Left cardiac atrium (tissue), 4 donors: ENCODE measurements around the gene HRH3. TPM values are rescaled to one million over a fixed set of nuclear protein-coding genes. Genes with fewer than 3 reads are reported as not detected.
A peak's percentile ranks its signal among the peaks of the same experiment; 100 is the strongest.

Source experiments
- ATAC-seq, 2 donors: fragments of 200-7000 bp; cut with Tn5 transposase; one replicate each; pipeline ENCODE4 v1.9.1; 2020; ENCODE audit warnings: mild to moderate bottlenecking in 2 of 2, moderate library complexity in 2 of 2
- DNase-seq: peaks from one replicate; pipeline ENCODE4 v3.0.0-alpha.2; 2020
- intact Hi-C, 2 donors: fragments of 100-400 bp; cut with DNase I; formaldehyde crosslinking; loops; one replicate each; pipeline versions ENCODE4 v1.14.1 to v1.15.1; 2022 to 2023
- total RNA-seq, 2 donors: library from RNA; stranded (reverse); fragmentation: NEBNext Ultra II Directional; extraction: Animal tissue kit (Norgen Biotek cat#: 25700); gene quantifications; one replicate each; pipeline ENCODE4 v1.2.1, GENCODE V29; 2021
- donor health status: DM: no; HTN: yes; CAD: no.
- donor health status: DM: no; HTN: yes; CAD: no; lungs with severe emphysema.
- donor health status: DM: yes; HTN: yes; CAD: no.
- donor health status: Dilated cardiomyopathy.

The HRH3 gene
- total RNA-seq, 2 donors from 2014 or later, result not detected

DNA sequence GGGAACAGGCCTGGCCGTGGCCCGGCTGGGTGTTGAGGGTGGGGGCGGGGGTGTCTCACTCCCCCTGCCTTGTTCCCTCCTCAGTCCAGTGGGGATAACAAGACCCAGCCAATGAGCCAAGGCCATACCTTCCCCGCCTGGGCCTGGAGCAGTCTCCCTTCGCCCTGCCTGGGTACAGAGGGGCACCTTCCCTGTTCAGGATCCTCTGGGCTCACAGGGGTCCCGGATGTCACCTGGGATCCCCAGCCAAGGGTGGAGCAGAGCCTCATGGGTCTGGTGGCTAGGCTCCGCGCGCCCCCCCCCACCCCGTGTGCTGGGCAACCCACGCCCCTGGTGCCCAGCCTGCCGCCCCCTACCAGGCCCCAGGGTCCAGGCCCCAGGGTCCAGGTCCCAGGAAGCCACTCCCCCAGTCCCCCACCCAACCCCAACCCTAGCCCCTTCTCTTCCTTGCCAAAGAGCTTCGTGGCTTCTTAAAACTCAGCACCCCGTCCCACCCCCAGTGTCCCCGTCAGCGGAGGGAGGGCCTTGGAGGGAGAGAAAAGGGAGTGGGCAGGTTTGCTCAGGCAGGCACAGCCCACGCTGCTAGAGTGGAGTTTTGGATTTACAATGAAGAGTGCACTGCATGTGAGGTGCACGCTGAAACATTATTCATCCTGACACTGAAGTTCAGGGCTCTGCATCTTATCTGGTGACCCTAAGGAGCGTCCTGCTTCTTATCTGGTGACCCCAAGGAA, 11.8 kb downstream of the HRH3 start:
- DNase-seq, result no peak
- peak in 1 of 2 donors; percentile 20 for ATAC-seq
- intact Hi-C loops, result no loop called here

- ATAC-seq (no peak), DNase-seq (no peak)
- intact Hi-C loops, result no loop called here
Measured at GRCh38 chr20:62206388-62206775, 13.7 kb downstream of the HRH3 start.

GRCh38 chr20:62205618-62206387, 14.3 kb downstream of the HRH3 start:
- intact Hi-C loops, result no loop called here
- no peak for ATAC-seq
- DNase-seq, result peak; percentile 21

DNA sequence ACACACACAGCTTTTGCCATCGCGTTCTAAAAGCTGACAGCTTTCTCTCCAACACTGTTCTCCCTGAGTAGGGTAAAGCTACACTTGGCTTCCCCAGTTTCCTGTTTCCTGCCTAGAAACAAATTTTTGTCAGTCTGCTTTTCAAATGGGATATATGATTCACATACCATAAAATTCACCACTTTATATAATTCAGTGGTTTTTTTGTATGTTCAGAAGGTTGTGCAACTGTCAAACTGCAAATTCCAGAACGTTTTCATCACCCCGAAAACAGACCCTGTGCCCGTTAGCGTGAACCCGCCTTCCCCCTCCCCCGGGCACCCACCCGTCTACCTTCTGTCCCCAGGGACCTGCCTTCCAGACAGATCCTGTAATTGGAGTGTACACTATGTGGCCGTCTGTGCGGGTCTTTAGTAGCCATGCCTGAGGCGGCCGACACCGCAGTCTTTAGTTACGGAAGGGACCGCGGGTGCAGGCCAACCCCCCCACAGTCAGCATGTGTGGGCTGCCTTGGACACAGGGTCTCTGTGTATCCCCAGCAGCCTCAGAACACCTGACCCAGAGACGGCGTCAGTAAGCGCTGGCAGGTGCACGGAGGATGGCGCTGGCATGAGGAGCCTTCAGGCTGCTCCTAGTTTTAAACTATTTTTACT, 16.6 kb downstream of the HRH3 start:
- intact Hi-C loops, result no loop called here
- DNase-seq, result peak; percentile 12
- ATAC-seq, result no peak

DNA sequence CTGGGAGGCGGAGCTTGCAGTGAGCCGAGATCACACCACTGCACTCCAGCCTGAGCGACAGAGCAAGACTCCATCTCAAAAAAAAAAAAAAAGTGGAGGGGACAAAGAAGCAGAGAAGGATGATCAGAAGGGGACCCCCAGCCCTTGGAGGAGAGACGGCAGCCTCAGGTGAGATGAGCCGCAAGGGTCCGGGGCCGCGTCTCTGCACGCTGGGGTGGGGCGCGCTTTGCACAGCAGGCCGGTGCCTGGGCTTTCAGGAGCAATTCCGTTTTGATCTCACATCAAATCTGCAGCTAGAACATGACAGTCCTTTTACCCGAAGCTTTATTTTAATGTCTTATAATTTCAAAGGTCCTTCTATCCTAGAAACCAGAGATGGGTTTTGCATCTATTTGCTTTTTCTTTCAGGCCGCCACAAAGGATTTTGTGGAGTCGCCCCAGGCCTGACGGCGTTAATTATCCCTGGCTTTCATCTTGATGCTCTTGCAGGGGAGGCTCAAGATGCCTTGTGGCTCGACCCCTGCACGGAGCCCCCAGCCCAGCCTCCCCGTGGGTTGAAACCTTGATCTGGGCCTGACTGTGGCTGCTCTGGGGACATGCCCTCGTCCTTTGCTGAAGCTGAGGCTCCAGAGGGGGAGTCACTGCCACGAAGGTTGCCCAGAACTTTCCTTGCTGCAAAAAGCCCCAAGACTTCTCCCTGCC, 17.3 kb downstream of the HRH3 start:
- no peak for ATAC-seq
- DNase-seq, result peak; percentile 15
- intact Hi-C loops, result no loop called here

GRCh38 chr20:62202083-62202395, 18.0 kb downstream of the HRH3 start:
- ATAC-seq (no peak), DNase-seq (peak; percentile 5)
- intact Hi-C loops, result no loop called here

- DNase-seq, result peak; percentile 8
- intact Hi-C loops, result no loop called here
- no peak for ATAC-seq
Measured at GRCh38 chr20:62201173-62202082, 18.6 kb downstream of the HRH3 start.

DNA sequence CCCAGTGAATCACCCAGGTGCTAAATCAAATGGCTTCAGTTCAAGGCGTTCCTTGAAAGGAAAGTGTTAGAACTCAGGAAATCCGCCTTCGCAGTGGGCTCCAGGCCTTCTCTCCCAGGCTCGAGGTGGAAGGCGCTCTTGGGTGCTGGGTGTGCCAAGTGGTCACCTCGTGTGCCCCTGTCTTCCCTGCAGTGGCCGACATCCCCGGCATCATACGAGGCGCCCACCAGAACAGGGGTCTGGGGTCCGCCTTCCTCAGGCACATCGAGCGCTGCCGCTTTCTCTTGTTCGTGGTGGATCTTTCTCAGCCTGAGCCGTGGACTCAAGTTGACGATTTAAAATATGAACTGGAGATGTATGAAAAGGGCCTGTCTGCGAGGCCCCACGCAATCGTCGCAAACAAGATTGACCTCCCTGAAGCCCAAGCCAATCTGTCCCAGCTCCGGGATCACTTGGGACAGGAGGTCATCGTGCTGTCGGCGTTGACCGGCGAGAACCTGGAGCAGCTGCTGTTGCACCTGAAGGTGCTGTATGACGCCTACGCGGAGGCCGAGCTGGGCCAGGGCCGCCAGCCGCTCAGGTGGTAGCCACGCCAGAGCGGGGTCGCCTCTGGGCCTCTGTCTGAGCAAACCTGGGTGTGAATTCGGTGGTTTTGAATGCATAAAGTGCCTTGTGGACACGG, 19.4 kb downstream of the HRH3 start:
- intact Hi-C loops, result no loop called here
- peak; percentile 20 for DNase-seq
- no peak for ATAC-seq

DNA sequence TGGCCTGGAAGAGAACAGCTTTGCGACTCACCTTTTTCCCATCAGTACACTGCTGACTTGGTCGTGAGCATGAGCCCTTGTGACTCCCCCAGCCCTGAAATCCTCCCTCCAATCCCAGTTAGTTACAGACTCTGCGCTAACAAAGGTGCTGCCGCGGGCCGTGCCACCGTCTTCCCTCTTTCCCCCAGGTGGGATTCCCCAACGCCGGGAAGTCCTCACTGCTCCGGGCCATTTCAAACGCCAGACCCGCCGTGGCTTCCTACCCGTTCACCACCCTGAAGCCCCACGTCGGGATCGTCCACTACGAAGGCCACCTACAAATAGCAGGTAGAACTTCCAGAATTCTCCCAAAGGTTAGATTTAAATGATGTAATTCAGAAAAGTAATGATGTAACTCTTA, 21.1 kb downstream of the HRH3 start:
- intact Hi-C loops, result no loop called here
- no peak for ATAC-seq
- peak; percentile 18 for DNase-seq

DNA sequence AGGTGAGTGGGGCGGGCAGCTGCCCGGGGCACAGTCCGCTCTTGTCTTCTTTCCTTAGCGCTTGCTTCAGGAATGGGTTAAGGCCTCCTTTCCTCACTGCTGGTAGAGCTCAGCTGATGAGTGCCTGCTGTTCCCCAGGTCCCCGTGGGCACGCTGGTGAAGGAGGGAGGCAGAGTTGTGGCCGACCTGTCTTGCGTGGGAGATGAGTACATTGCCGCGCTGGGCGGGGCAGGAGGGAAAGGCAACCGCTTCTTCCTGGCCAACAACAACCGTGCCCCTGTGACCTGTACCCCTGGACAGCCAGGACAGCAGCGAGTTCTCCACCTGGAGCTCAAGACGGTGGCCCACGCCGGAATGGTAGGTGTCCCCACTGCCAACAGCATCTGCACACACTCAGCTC, 21.6 kb downstream of the HRH3 start:
- intact Hi-C loops, result no loop called here
- no peak for ATAC-seq
- DNase-seq, result peak; percentile 11

DNA sequence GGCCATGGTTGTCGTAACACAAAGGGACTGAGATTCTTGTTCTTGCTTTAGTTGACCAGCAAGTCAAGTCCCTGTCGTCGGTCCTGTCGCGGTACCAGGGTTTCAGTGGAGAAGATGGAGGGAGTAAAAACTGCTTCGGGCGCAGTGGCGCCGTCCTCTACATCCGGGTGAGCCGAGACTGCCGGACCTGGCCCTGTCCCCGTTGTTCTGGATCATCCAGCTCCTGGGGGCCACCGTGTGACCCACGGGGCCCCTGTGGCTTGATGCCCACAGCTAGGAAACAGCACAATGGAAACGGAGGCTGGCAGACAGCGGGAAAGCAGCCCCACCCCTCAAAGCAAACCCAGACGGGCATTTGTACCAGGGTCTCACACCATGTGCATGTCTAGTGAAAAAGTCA, 22.3 kb downstream of the HRH3 start:
- DNase-seq (peak; percentile 8), ATAC-seq (no peak)
- intact Hi-C loops, result no loop called here

- ATAC-seq (no peak), DNase-seq (peak; percentile 4)
- intact Hi-C loops, result no loop called here
Measured at GRCh38 chr20:62197311-62197710, 22.8 kb downstream of the HRH3 start.

GRCh38 chr20:62196286-62196685, 23.8 kb downstream of the HRH3 start:
- peak; percentile 3 for DNase-seq
- intact Hi-C loops, result no loop called here

GRCh38 chr20:62195736-62196135, 24.3 kb downstream of the HRH3 start:
- ATAC-seq, result no peak
- peak; percentile 13 for DNase-seq
- intact Hi-C loops, result no loop called here

More at GRCh38 chr20:62196286-62196685, 23.8 kb downstream of the HRH3 start:
- ATAC-seq, result no peak

DNA sequence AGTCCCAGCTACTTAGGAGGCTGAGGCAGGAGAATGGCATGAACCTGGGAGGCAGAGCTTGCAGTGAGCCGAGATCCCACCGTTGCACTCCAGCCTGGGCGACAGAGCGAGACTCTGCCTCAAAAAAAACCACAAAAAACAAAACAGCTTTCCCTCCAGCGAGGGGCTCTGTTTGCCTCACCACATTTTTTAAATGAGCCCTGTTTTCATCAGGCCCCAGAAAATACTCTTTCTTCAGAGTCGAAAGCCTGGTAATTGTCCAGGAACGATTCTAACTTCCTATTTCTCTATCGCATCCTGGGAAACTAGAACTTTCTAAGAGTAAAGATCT, 25.0 kb downstream of the HRH3 start:
- intact Hi-C loops, result no loop called here
- DNase-seq (no peak), ATAC-seq (no peak)

DNA sequence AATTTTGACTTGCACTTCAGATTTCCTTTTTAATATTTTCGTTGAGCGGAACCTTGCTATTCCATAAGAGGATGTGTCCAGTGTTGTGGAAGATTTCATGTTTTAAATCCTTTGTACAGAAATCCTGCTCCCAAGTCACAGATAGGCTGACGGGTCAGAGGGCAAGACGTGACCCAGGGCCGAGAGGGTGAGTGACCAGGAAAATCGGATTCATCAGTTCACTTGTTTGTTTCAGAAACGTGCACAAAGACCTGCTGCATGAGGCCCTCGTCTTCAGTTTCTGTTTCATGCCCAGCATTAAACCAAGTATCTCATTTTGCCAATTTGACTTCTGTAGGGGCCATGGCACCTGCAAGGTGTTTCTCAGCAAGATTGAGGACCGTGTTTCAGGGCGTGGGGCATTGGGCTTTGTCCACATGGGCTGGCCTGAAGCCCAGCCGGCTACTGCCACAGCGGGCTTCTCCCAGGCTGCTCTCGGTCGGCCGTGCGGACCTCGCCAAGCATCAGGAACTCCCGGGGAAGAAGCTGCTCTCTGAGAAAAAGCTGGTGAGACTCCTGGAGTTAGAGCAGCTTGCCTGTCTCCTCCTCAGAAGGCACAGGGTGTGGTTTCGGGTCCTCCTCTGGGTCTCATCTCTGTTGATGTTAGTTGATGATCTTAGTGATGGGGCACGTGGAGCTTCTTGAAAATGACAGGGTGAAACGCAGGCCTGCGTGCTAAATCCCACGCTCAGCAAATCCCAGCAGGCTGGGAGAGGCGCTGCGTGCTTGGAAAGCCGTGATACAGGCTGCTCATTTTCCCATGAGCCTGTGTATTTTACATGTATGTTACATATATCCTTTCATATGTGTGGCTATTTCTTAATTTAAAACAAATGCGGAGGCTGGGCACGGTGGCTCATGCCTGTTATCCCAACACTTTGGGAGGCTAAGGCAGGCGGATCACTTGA, 26.7 kb downstream of the HRH3 start:
- intact Hi-C loops, result no loop called here
- ATAC-seq (no peak), DNase-seq (no peak)

DNA sequence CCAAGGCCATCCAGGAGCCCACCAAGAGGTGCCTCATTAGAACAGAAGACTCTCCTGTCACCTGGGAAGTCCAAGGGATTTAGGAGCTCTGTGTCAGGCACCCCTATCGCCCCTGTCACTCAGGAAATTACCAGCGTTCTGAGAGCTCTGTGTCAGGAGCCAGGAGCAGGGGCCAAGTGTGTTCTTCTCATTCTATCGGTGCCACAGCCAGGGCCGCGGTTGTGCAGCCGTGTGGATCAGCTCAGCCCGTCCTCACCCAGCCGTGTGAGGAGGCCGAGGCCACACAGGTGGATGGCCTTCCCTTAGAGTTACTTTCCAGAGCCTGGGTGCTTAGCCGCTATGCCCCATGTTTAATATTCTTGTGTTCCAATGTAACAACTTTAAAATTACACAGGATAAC, 27.4 kb downstream of the HRH3 start:
- intact Hi-C loops, result no loop called here
- DNase-seq (no peak), ATAC-seq (no peak)
